AG04450 (cell line): Measurements from ENCODE around the gene ZNF529. TPM values are rescaled to one million over a fixed set of nuclear protein-coding genes. Genes with fewer than 3 reads are reported as not detected.

Experiments
- CTCF ChIA-PET: fragments of 300-600, 350-600 bp; formaldehyde crosslinking; extraction: SDS; loops from one replicate; lab custom pipeline; 2022; ENCODE audit warnings: antibody characterized with exemption, inconsistent platforms; lab: Charles Lee
- POLR2A ChIA-PET: fragments of 350-600 bp; formaldehyde crosslinking; extraction: SDS; loops from one replicate; lab custom pipeline; 2021; ENCODE audit warnings: antibody characterized with exemption, inconsistent platforms; lab: Yijun Ruan, JAX
- DNase-seq: peaks from one replicate; pipeline ENCODE4 v3.0.0-alpha.2; 2011; ENCODE audit warnings: low read depth, low spot score
- H3K27ac ChIP-seq: one replicate; pipeline ENCODE4 v1.5.1; 2012; ENCODE audit warnings: low read depth, low read length, control low read depth
- H3K27me3 ChIP-seq: one replicate; pipeline ENCODE4 v1.6.0; 2012; ENCODE audit warnings: low read length; ENCODE audit not compliant: control insufficient read depth, insufficient read depth
- H3K4me3 ChIP-seq: 2 replicates; pipeline ENCODE4 v1.5.1; 2011; ENCODE audit warnings: mild to moderate bottlenecking, low read depth, low read length, control low read depth
- H3K9me3 ChIP-seq: 2 replicates; pipeline ENCODE4 v1.5.1; 2012; ENCODE audit warnings: low read length; ENCODE audit not compliant: control insufficient read depth, insufficient read depth
- polyA plus RNA-seq: library from polyadenylated mRNA; depleted of rRNA; stranded (reverse); fragments of >200 nt; gene quantifications from 2 replicates; pipeline ENCODE4 v1.2.3, GENCODE V29; 2011; rRNA removed
- TF ChIP-seq, protein P1 (sequence below): IDR thresholded peaks from 2 replicates; pipeline ENCODE4 v1.5.1; 2011; ENCODE audit warnings: low read depth, low read length, control low read depth, inconsistent platforms

The ZNF529 gene
- polyA plus RNA-seq, 1 experiment = 7.6 TPM

DNA sequence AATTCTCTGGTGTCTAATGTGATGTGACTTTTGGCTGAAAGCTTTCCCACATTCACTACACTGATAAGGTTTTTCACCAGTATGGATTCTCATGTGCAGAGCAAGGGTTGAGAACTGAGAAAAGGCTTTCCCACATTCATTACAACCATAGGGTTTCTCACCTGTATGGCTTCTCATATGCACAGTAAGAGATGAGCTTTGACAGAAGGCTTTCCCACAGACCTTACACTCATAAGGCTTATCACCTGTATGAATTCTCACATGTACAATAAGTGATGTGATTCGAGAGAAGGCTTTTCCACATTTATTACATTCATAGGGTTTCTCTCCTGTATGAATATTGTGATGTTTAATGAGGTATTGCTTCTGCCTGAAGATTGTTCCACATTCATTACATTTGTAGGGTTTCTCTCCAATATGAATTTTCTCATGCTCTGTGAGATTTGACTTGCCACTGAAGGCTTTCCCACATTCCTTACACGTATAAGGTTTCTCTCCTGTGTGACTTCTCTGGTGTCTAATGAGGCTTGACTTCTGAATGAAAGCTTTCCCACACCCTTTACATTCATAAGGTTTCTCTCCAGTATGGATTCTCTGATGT is 59.0 kb downstream of the ZNF529 start:
- Histone ChIP-seq H3K9me3 (peaks cover 47% of the 10 kb centered on the region), H3K27ac (no peak overlapping the region), H3K4me3 (no peak overlapping the region), H3K27me3 (no peaks in the 10 kb centered on the region)
- DNase-seq = no peak
- CTCF ChIA-PET = no interaction called here
- TF ChIP-seq, protein P1, sequence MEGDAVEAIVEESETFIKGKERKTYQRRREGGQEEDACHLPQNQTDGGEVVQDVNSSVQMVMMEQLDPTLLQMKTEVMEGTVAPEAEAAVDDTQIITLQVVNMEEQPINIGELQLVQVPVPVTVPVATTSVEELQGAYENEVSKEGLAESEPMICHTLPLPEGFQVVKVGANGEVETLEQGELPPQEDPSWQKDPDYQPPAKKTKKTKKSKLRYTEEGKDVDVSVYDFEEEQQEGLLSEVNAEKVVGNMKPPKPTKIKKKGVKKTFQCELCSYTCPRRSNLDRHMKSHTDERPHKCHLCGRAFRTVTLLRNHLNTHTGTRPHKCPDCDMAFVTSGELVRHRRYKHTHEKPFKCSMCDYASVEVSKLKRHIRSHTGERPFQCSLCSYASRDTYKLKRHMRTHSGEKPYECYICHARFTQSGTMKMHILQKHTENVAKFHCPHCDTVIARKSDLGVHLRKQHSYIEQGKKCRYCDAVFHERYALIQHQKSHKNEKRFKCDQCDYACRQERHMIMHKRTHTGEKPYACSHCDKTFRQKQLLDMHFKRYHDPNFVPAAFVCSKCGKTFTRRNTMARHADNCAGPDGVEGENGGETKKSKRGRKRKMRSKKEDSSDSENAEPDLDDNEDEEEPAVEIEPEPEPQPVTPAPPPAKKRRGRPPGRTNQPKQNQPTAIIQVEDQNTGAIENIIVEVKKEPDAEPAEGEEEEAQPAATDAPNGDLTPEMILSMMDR = no peak
- POLR2A ChIA-PET = no interaction called here

DNA sequence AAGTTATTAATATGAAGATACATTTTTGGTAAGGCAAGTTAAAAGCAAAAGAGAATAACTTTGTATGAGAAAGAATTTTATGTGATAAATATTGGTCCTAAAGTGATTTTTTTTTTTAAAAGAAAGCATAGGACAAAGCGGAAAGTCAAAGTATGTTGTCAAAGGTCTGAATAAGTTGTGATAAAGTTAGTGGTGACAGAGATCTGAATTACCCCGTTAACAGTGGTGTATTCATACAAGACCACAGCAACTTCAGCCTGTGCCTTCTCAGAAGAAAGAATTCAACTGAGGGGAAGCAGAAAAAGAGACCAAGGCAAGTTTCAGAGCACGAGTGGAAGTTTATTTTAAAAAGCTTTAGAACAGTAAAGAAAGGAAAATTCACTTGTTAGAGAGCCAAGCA is 64.8 kb downstream of the ZNF529 start:
- Histone ChIP-seq H3K27me3 (no peaks in the 10 kb centered on the region), H3K27ac (no peak overlapping the region), H3K4me3 (no peak overlapping the region), H3K9me3 (peaks cover 64% of the 10 kb centered on the region)
- TF ChIP-seq, protein P1 = no peak
- CTCF ChIA-PET = no interaction called here
- no peak for DNase-seq
- POLR2A ChIA-PET = no interaction called here

DNA sequence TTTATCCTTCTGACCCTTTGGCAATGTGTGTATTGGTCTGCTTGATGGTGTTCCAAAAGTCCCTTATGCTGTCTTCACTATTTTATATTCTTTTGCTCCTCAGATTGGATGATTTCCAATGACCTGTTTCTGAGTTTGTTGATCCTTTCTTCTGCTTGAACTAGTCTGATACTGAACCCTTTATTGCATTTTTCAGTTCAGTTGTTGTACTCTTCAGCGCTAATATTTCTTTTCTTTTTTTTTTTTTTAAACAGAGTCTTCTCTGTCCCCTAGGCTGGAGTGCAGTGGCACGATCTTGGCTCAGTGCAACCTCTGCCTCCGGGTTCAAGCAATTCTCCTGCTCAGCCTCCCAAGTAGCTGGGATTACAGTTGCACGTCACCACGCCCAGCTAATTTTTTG is 71.1 kb downstream of the ZNF529 start:
- DNase-seq = no peak
- no peaks in the 10 kb centered on the region for H3K27me3 ChIP-seq
- no peak overlapping the region for H3K27ac ChIP-seq
- TF ChIP-seq, protein P1 = no peak
- H3K4me3 ChIP-seq = no peak overlapping the region
- POLR2A ChIA-PET = no interaction called here
- CTCF ChIA-PET = no interaction called here
- H3K9me3 ChIP-seq = peaks cover 76% of the 10 kb centered on the region

DNA sequence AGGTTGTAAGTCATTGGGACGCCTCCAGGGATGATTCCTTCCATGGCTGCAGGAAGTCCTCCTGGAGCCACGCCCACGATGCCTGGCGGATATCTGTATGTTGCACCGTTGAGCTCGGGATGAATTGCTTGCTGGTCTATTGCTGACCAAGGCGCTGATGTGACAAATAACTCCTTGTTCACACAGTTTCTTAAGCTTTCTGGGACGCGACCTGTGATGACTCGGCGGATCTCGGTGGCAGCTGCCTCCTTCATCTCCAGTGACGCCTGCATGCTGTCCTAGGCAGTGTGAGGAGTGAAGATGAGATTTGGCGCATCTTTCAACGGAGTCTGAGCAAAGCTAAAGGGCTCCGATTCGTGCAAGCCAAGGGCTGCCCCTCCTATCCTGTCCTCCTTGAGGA is 76.1 kb downstream of the ZNF529 start:
- DNase-seq = no peak
- TF ChIP-seq, protein P1 = no peak
- ChIA-PET CTCF (no interaction called here), POLR2A (no interaction called here)
- H3K4me3 ChIP-seq = no peak overlapping the region
- peaks cover 56% of the 10 kb centered on the region for H3K9me3 ChIP-seq
- H3K27me3 ChIP-seq = no peaks in the 10 kb centered on the region
- no peak overlapping the region for H3K27ac ChIP-seq

Other genes starting within 250 kb of the ZNF529 start
- gene ZFP14, start 194.1 kb downstream of the ZNF529 start, polyA plus RNA-seq = 2.0 and 2.7 TPM in 2 replicates
- 4.6 and 6.2 TPM in 2 replicates for gene ZFP82, start 154.6 kb downstream of the ZNF529 start, polyA plus RNA-seq
- 3.5 and 4.9 TPM in 2 replicates for gene ZNF566, start 83.7 kb downstream of the ZNF529 start, polyA plus RNA-seq
- 10.5 and 14.7 TPM in 2 replicates for gene ZNF260, start 45.0 kb downstream of the ZNF529 start, polyA plus RNA-seq
- 2.0 and 2.2 TPM in 2 replicates for gene ZNF382, start 32.0 kb upstream of the ZNF529 start, polyA plus RNA-seq
- gene ZNF461, start 93.5 kb upstream of the ZNF529 start, polyA plus RNA-seq = 4.5 and 6.1 TPM in 2 replicates
- gene ZNF567, start 114.3 kb upstream of the ZNF529 start, polyA plus RNA-seq = 5.5 and 8.5 TPM in 2 replicates
- 1.1 and 1.2 TPM in 2 replicates for gene ZNF850, start 199.5 kb upstream of the ZNF529 start, polyA plus RNA-seq